Skeletal muscle satellite cell (primary cell): ENCODE results near the gene PPP1R12A. TPM values are rescaled to one million over a fixed set of nuclear protein-coding genes. Genes with fewer than 3 reads are reported as not detected.
"Not testable (repeated sequence)": the region's sequence is repeated elsewhere in the genome, so short reads cannot be mapped to it uniquely, and the experiment has no call there.

Source experiments
- H3K27me3 ChIP-seq: 2 replicates; pipeline ENCODE4 v1.7.0; 2013; ENCODE audit warnings: low read length; ENCODE audit not compliant: control insufficient read depth, insufficient read depth
- H3K36me3 ChIP-seq: 2 replicates; pipeline ENCODE4 v1.7.0; 2013; ENCODE audit warnings: mild to moderate bottlenecking, control low read depth, low read length; ENCODE audit not compliant: insufficient read depth
- H3K4me1 ChIP-seq: 2 replicates; pipeline ENCODE4 v1.7.0; 2013; ENCODE audit warnings: low read length; ENCODE audit not compliant: control insufficient read depth, insufficient read depth
- H3K4me2 ChIP-seq: 2 replicates; pipeline ENCODE4 v1.7.0; 2013; ENCODE audit warnings: mild to moderate bottlenecking, low read length
- H3K4me3 ChIP-seq: 2 replicates; pipeline ENCODE4 v1.7.0; 2013; ENCODE audit warnings: low read length
- H3K9ac ChIP-seq: 2 replicates; pipeline ENCODE4 v1.7.0; 2013; ENCODE audit warnings: mild to moderate bottlenecking, low read depth, low read length, moderate library complexity
- H3K9me3 ChIP-seq: replicated peaks from 2 replicates; pipeline ENCODE4 v1.7.0; 2013; ENCODE audit warnings: mild to moderate bottlenecking, control low read depth, low read length
- total RNA-seq: library from RNA; depleted of rRNA; stranded (reverse); fragments of >200 nt; gene quantifications from 2 replicates; pipeline ENCODE4 v1.2.3, GENCODE V29; 2012; rRNA removed

The PPP1R12A gene
- 73.6 and 80.1 TPM in 2 replicates for total RNA-seq

DNA sequence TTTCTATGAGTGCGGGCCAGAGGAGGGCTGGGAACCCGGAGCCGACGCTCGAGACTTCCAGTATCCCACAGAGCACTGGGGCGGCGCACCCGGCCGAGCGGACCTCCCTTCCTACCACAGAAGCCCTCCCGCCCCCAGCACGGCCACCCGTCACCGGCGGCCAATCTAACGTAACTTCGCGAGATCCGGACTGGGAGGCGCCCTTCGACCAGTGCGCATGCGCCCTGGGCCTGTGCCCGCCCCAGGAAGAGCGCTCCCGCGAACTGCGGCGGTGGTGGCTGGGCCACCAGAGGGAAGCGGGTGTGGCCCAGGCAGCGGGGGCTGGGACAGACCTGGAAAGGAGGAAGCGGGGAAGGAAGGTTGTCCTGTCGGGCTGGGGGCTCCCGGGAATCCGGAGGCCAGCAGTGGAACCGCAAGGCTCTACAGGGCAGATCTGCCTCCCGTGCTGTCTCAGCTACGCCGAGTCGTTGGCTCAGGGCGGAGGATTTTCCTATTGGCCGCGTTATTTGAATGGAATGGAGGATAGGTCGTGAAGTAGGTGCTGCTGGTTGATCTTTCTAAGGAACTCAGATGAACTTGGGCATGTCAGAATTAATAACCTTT is at the start of gene PPP1R12A:
Gene PPP1R12A (minus strand): TSS at position 77 of the 603 bp plus-strand sequence. CDS start 166 bp downstream, outside the sequence.
- Histone ChIP-seq H3K4me2 (peak within 1 kb of the TSS; percentile 79), H3K4me1 (peaks cover 20% of the 10 kb centered on the region)

GRCh38 chr12:79983986-79984620 is 49.2 kb upstream of the PPP1R12A start:
- Histone ChIP-seq H3K9ac (peak overlapping the region; percentile 25), H3K4me3 (peak overlapping the region; percentile 14)

More for the DNA sequence above, at the start of gene PPP1R12A:
- Histone ChIP-seq H3K9me3 (no peaks in the 10 kb centered on the region), H3K36me3 (no peaks in the 10 kb centered on the region), H3K9ac (peak within 1 kb of the TSS; percentile 95), H3K27me3 (no peaks in the 10 kb centered on the region), H3K4me3 (peak within 1 kb of the TSS; percentile 94)

GRCh38 chr12:79983492-79983891 is 48.6 kb upstream of the PPP1R12A start:
- no peaks in the 10 kb centered on the region for H3K36me3 ChIP-seq
- no peaks in the 10 kb centered on the region for H3K9me3 ChIP-seq
- no peak overlapping the region for H3K4me3 ChIP-seq
- H3K4me1 ChIP-seq, result peaks cover 28% of the 10 kb centered on the region
- peak overlapping the region; percentile 32 for H3K9ac ChIP-seq
- peak overlapping the region; percentile 50 for H3K4me2 ChIP-seq
- no peaks in the 10 kb centered on the region for H3K27me3 ChIP-seq

More at GRCh38 chr12:79983986-79984620, 49.2 kb upstream of the PPP1R12A start:
- H3K4me2 ChIP-seq, result peak overlapping the region; percentile 42
- no peaks in the 10 kb centered on the region for H3K36me3 ChIP-seq
- no peaks in the 10 kb centered on the region for H3K9me3 ChIP-seq
- peaks cover 29% of the 10 kb centered on the region for H3K4me1 ChIP-seq
- H3K27me3 ChIP-seq, result no peaks in the 10 kb centered on the region

DNA sequence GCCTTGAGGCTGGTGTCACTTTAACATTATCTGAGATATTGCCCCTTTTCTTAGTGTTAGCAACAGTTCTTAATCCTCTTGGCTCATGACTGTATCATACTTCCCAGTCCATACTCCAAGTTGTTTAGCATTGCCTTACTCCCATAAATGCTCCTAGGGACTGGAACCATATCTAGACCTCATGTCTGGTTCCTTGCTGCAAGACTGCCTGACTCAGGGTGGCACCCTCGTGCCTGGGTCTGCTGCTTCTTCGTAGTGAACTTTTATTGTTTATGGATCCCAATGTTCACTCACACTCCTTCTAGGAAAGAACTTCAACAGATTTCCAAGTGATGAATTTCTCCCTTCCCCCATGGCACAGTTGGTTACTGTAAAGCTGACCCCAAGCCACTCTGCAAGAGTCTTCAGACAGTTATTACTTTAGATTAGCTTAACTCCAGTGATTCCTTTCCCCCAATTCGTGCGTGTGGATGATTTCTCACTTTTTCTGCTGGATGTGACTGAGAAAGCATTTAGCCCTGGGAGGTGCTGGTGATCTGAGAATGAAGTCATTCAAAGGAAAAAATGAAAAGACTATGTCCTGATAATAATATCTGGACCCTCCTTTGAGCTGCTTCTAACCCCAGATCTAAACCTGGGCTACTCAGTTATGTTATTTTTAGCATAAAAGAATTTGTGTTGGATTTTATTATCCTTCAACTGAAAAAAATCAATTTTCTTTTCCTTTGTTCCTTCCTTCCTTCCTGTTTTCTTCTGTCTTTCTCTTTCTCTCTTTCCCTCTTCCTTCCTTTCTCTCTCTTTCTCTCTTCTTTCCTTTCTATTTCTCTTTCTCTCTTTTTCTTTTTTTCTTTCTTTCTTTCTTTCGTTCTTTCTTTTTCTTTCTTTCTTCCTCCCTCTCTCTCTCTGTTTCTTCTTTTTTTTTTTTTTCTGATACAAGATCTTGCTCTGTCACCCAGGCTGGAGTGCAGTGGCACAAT is 47.5 kb upstream of the PPP1R12A start:
- H3K4me3 ChIP-seq, result no peak overlapping the region
- H3K9ac ChIP-seq, result no peak overlapping the region
- H3K27me3 ChIP-seq, result no peaks in the 10 kb centered on the region
- H3K36me3 ChIP-seq, result no peaks in the 10 kb centered on the region
- H3K4me1 ChIP-seq, result peaks cover 24% of the 10 kb centered on the region
- H3K9me3 ChIP-seq, result no peaks in the 10 kb centered on the region
- no peak overlapping the region for H3K4me2 ChIP-seq

GRCh38 chr12:79978692-79979091 is 43.8 kb upstream of the PPP1R12A start:
- Histone ChIP-seq H3K4me3 (no peak overlapping the region), H3K9me3 (no peaks in the 10 kb centered on the region), H3K4me1 (peaks cover 13% of the 10 kb centered on the region), H3K9ac (no peak overlapping the region), H3K27me3 (no peaks in the 10 kb centered on the region), H3K36me3 (no peaks in the 10 kb centered on the region), H3K4me2 (no peak overlapping the region)

DNA sequence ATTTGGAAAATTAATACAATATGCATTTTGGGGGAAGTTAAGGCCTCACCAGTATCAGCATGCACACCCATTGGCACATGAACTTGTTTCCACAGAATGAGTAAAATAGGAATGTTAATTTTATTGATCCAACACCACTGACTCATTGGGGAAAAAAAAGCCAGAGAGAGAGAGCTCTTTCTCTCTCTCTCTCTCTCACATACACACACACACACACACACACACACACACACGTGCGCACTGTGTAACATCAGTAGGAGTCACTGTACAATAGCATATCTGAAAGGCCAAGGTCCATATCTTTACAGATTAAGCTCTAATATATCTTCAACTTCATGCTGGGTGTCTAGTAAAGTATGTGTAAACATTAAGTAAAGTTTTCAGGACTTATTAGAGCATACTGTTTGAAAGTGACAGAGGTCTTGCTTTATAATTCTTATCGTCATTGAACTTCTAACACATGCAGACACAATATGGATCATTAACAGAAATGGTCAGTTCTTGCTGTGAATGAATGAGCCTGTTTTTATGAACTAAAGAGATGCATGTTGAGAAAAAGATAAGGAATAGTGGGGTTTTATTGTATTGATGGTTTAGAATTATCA is 43.1 kb upstream of the PPP1R12A start:
- not testable (repeated sequence) for H3K9me3 ChIP-seq, H3K4me3 ChIP-seq, H3K4me2 ChIP-seq, H3K27me3 ChIP-seq, H3K36me3 ChIP-seq, H3K4me1 ChIP-seq, H3K9ac ChIP-seq

DNA sequence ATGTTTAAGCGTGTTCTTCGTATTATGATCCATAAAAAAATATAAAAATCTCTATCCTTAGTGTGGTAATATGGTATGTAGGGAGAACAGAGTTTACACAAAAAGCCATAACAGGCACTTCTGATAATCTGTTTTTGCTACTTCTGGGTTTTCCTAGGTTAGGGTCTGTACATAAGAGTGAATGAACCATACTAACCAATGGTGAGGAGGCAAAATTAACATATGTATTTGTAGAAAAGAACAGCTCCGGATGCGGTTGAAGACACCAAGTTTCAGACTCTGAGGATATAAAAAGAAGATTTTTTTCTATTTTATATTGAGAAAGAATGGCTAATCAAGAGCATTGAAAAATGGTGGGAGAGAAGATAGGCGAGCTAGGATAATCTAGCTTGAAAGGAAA is 40.2 kb upstream of the PPP1R12A start:
- H3K27me3 ChIP-seq, result no peaks in the 10 kb centered on the region
- no peak overlapping the region for H3K4me3 ChIP-seq
- H3K9me3 ChIP-seq, result no peaks in the 10 kb centered on the region
- H3K36me3 ChIP-seq, result no peaks in the 10 kb centered on the region
- H3K4me2 ChIP-seq, result no peak overlapping the region
- peaks cover 4% of the 10 kb centered on the region for H3K4me1 ChIP-seq
- H3K9ac ChIP-seq, result no peak overlapping the region

GRCh38 chr12:79973801-79974200 is 38.9 kb upstream of the PPP1R12A start:
- no peaks in the 10 kb centered on the region for H3K36me3 ChIP-seq
- H3K4me2 ChIP-seq, result no peak overlapping the region
- no peak overlapping the region for H3K9ac ChIP-seq
- no peaks in the 10 kb centered on the region for H3K27me3 ChIP-seq
- H3K9me3 ChIP-seq, result no peaks in the 10 kb centered on the region
- peaks cover 4% of the 10 kb centered on the region for H3K4me1 ChIP-seq
- H3K4me3 ChIP-seq, result no peak overlapping the region

DNA sequence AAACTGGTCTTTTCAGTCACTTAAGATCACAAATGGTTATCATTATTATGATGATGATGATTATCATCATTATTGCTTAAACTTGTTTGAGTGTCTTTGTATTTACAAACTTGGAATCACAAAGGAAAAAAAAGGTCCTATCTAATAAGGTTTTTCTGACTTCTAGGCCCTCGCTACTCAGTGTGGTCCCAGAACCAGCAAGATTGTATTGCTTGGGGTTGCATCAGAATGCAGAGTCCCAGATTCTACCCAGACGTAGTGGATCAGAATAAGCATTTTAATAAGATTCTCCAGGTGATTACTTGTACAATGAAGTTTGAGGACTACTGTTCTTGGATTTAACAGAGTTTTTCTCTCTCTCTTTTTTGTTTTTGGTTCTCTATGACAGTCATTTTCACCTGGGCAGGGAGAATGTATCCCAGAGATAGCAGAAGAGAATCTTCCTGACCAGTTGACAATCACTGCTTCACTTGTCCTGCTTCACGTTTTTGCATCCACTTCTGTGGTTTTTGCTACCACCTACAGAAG is 29.3 kb upstream of the PPP1R12A start:
- no peak overlapping the region for H3K4me3 ChIP-seq
- H3K4me2 ChIP-seq, result no peak overlapping the region
- H3K9me3 ChIP-seq, result no peaks in the 10 kb centered on the region
- no peaks in the 10 kb centered on the region for H3K4me1 ChIP-seq
- no peaks in the 10 kb centered on the region for H3K27me3 ChIP-seq
- no peaks in the 10 kb centered on the region for H3K36me3 ChIP-seq
- H3K9ac ChIP-seq, result no peak overlapping the region

DNA sequence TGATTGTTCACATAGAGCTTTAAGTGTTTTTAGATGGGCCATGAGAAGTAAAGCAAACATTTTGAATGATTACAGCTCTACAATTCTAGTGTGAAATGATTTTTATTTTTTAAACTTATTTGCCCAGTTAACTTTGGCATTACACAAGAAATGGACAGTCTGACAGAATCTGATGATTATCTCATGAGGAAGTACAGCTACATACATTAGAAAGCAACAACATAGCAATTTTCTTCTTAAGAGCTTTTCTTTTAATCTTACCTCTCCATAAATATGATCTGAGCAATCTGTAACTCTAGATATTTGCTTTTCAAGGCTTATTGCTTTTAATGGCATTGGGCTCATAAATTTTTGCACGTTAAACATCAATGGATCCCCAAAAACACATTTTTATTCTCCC is 26.5 kb upstream of the PPP1R12A start:
- no peaks in the 10 kb centered on the region for H3K36me3 ChIP-seq
- H3K4me2 ChIP-seq, result no peak overlapping the region
- H3K27me3 ChIP-seq, result no peaks in the 10 kb centered on the region
- no peak overlapping the region for H3K9ac ChIP-seq
- no peak overlapping the region for H3K4me3 ChIP-seq
- H3K4me1 ChIP-seq, result no peaks in the 10 kb centered on the region
- no peaks in the 10 kb centered on the region for H3K9me3 ChIP-seq

- Histone ChIP-seq H3K27me3 (no peaks in the 10 kb centered on the region), H3K4me3 (no peak overlapping the region), H3K4me2 (no peak overlapping the region), H3K9ac (no peak overlapping the region), H3K4me1 (no peaks in the 10 kb centered on the region), H3K36me3 (no peaks in the 10 kb centered on the region), H3K9me3 (no peaks in the 10 kb centered on the region)
These were observed 24.6 kb upstream of the PPP1R12A start for GRCh38 chr12:79959484-79959883.
